Neural progenitor cell (in vitro differentiated cells): ENCODE data around the gene CDC25C. TPM values are rescaled to one million over a fixed set of nuclear protein-coding genes. Genes with fewer than 3 reads are reported as not detected.

Source experiments
- DNase-seq: peaks from one replicate; pipeline ENCODE4 v3.0.0-alpha.2; 2016; ENCODE audit warnings: low spot score
- H2AFZ ChIP-seq: fragments of 200-600 bp; sonication (generic); replicated peaks from 2 replicates; pipeline ENCODE4 v1.6.1; 2016; ENCODE audit warnings: antibody characterized with exemption
- H3F3A ChIP-seq: fragments of 200-600 bp; sonication (generic); 2 replicates; pipeline ENCODE4 v1.6.1; 2016; ENCODE audit warnings: antibody characterized with exemption, low read depth
- H3K27ac ChIP-seq: fragments of 200-600 bp; sonication (generic); 2 replicates; pipeline ENCODE4 v1.5.1; 2016; ENCODE audit warnings: mild to moderate bottlenecking
- H3K27me3 ChIP-seq: fragments of 200-600 bp; sonication (generic); 2 replicates; pipeline ENCODE4 v1.6.1; 2016; ENCODE audit warnings: mild to moderate bottlenecking, moderate library complexity
- H3K36me3 ChIP-seq: fragments of 200-600 bp; sonication (generic); 2 replicates; pipeline ENCODE4 v1.5.1; 2016
- H3K4me1 ChIP-seq: fragments of 200-600 bp; sonication (generic); 2 replicates; pipeline ENCODE4 v1.6.1; 2016; ENCODE audit warnings: mixed run types
- H3K4me2 ChIP-seq: fragments of 200-600 bp; sonication (generic); 2 replicates; pipeline ENCODE4 v1.6.1; 2016
- H3K4me3 ChIP-seq: fragments of 200-600 bp; sonication (generic); 2 replicates; pipeline ENCODE4 v1.5.1; 2016
- H3K79me2 ChIP-seq: fragments of 200-600 bp; sonication (generic); 2 replicates; pipeline ENCODE4 v1.6.1; 2016; ENCODE audit warnings: low read depth
- H3K9ac ChIP-seq: fragments of 200-600 bp; sonication (generic); 2 replicates; pipeline ENCODE4 v1.6.1; 2016
- H3K9me3 ChIP-seq: fragments of 200-600 bp; sonication (generic); 2 replicates; pipeline ENCODE4 v1.5.1; 2016; ENCODE audit warnings: low read depth
- H4K20me1 ChIP-seq: fragments of 200-600 bp; sonication (generic); 2 replicates; pipeline ENCODE4 v1.6.1; 2016; ENCODE audit warnings: low read depth
- H3K27ac Mint-ChIP-seq: 3 replicates; pipeline ENCODE4 v1.8.0; 2021; ENCODE audit warnings: mixed read lengths
- H3K27me3 Mint-ChIP-seq: 2 replicates; pipeline ENCODE4 v1.8.0; 2022; ENCODE audit warnings: low read depth, mild to moderate bottlenecking, inconsistent platforms, moderate library complexity, mixed read lengths; ENCODE audit not compliant: insufficient read depth
- H3K36me3 Mint-ChIP-seq: 3 replicates; pipeline ENCODE4 v1.8.0; 2021; ENCODE audit warnings: mixed read lengths
- H3K4me1 Mint-ChIP-seq: 3 replicates; pipeline ENCODE4 v1.8.0; 2021; ENCODE audit warnings: mixed read lengths
- H3K4me3 Mint-ChIP-seq: 3 replicates; pipeline ENCODE4 v1.8.0; 2021; ENCODE audit warnings: mild to moderate bottlenecking, moderate library complexity, mixed read lengths
- H3K9me3 Mint-ChIP-seq: 3 replicates; pipeline ENCODE4 v1.8.0; 2020; ENCODE audit warnings: mixed read lengths
- EZH2 ChIP-seq: fragments of 200-600 bp; sonication (generic); IDR thresholded peaks from 2 replicates; pipeline ENCODE4 v1.6.1; 2017; ENCODE audit warnings: antibody characterized with exemption, mild to moderate bottlenecking, moderate library complexity
- EZH2phosphoT487 ChIP-seq: fragments of 200-600 bp; sonication (generic); IDR thresholded peaks from 2 replicates; pipeline ENCODE4 v1.6.1; 2017; ENCODE audit warnings: antibody characterized with exemption
- total RNA-seq: library from RNA; depleted of rRNA; stranded (reverse); fragments of >200 nt; gene quantifications from 2 replicates; pipeline ENCODE4 v1.2.3, GENCODE V29; 2015; ENCODE audit warnings: low replicate concordance
- TF ChIP-seq, protein P1 (sequence below): fragments of 200-600 bp; sonication (generic); IDR thresholded peaks from 2 replicates; pipeline ENCODE4 v1.5.1; 2017; ENCODE audit warnings: antibody characterized with exemption, mild to moderate bottlenecking

CDC25C gene
- total RNA-seq, 1 donor from 2014 or later: 48.6 TPM

DNA sequence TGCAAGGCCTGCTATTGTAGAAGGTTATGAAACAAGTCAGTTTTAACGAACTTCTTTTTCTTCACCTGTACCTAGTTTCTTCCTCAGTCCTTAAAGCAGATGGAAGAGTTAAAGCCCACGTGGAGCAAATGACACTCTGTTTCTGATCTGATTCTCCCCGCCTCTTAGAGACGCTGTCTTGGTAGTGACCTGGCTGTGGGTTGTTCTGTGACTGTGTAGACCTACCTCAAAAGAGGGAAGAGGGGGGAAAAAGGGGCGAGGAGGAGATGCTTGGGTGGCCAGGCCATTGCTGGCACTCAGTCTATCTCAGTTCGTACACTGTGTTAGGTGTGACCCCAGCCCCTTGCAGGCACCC is 57.8 kb downstream of the CDC25C start:
- Histone ChIP-seq H3K4me3 (peak overlapping the region; percentile 58), H3K27me3 (peaks cover 48% of the 10 kb centered on the region), H3K79me2 (no peaks in the 10 kb centered on the region), H3K9me3 (no peaks in the 10 kb centered on the region), H3K9ac (no peak overlapping the region), H2AFZ (peak overlapping the region; percentile 80), H4K20me1 (no peaks in the 10 kb centered on the region), H3K27ac (no peak overlapping the region), H3K36me3 (no peaks in the 10 kb centered on the region), H3K4me2 (peak overlapping the region; percentile 83), H3K4me1 (peaks cover 3% of the 10 kb centered on the region), H3F3A (peaks cover 11% of the 10 kb centered on the region)
- H3K4me1 Mint-ChIP-seq: peaks cover 19% of the 10 kb centered on the region
- H3K27me3 Mint-ChIP-seq: peaks cover 28% of the 10 kb centered on the region
- H3K36me3 Mint-ChIP-seq: no peaks in the 10 kb centered on the region
- TF ChIP-seq EZH2phosphoT487 (no peak), EZH2 (no peak)
- TF ChIP-seq, protein P1, sequence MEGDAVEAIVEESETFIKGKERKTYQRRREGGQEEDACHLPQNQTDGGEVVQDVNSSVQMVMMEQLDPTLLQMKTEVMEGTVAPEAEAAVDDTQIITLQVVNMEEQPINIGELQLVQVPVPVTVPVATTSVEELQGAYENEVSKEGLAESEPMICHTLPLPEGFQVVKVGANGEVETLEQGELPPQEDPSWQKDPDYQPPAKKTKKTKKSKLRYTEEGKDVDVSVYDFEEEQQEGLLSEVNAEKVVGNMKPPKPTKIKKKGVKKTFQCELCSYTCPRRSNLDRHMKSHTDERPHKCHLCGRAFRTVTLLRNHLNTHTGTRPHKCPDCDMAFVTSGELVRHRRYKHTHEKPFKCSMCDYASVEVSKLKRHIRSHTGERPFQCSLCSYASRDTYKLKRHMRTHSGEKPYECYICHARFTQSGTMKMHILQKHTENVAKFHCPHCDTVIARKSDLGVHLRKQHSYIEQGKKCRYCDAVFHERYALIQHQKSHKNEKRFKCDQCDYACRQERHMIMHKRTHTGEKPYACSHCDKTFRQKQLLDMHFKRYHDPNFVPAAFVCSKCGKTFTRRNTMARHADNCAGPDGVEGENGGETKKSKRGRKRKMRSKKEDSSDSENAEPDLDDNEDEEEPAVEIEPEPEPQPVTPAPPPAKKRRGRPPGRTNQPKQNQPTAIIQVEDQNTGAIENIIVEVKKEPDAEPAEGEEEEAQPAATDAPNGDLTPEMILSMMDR: no peak
- no peak for DNase-seq
- peak overlapping the region; percentile 22 for H3K4me3 Mint-ChIP-seq
- no peak overlapping the region for H3K27ac Mint-ChIP-seq
- no peaks in the 10 kb centered on the region for H3K9me3 Mint-ChIP-seq

- H3K9ac ChIP-seq: no peak overlapping the region
- DNase-seq: no peak
- no peak overlapping the region for H3K4me3 ChIP-seq
- H3K36me3 Mint-ChIP-seq: no peaks in the 10 kb centered on the region
- H3K27ac Mint-ChIP-seq: no peak overlapping the region
- no peak for TF ChIP-seq EZH2phosphoT487
- no peak for TF ChIP-seq EZH2
- TF ChIP-seq, protein P1: no peak
- no peaks in the 10 kb centered on the region for H3K9me3 Mint-ChIP-seq
- H3F3A ChIP-seq: peaks cover 11% of the 10 kb centered on the region
- peaks cover 48% of the 10 kb centered on the region for H3K27me3 ChIP-seq
- no peaks in the 10 kb centered on the region for H4K20me1 ChIP-seq
- H3K27ac ChIP-seq: no peak overlapping the region
- no peaks in the 10 kb centered on the region for H3K79me2 ChIP-seq
- H3K27me3 Mint-ChIP-seq: peaks cover 28% of the 10 kb centered on the region
- peaks cover 3% of the 10 kb centered on the region for H3K4me1 ChIP-seq
- no peaks in the 10 kb centered on the region for H3K9me3 ChIP-seq
- peaks cover 19% of the 10 kb centered on the region for H3K4me1 Mint-ChIP-seq
- H2AFZ ChIP-seq: no peak overlapping the region
- H3K4me2 ChIP-seq: no peak overlapping the region
- no peaks in the 10 kb centered on the region for H3K36me3 ChIP-seq
- H3K4me3 Mint-ChIP-seq: no peak overlapping the region
These were observed 58.9 kb downstream of the CDC25C start for GRCh38 chr5:138272681-138273080.

GRCh38 chr5:138271281-138271680 is 60.3 kb downstream of the CDC25C start:
- no peak overlapping the region for H3K4me3 ChIP-seq
- peaks cover 11% of the 10 kb centered on the region for H3F3A ChIP-seq
- peaks cover 41% of the 10 kb centered on the region for H3K27me3 ChIP-seq
- no peaks in the 10 kb centered on the region for H3K36me3 ChIP-seq
- no peak overlapping the region for H3K27ac ChIP-seq
- H3K79me2 ChIP-seq: no peaks in the 10 kb centered on the region
- peaks cover 23% of the 10 kb centered on the region for H3K27me3 Mint-ChIP-seq
- no peak overlapping the region for H3K4me2 ChIP-seq
- H3K4me1 Mint-ChIP-seq: peaks cover 19% of the 10 kb centered on the region
- H3K9ac ChIP-seq: no peak overlapping the region
- DNase-seq: no peak
- H3K9me3 Mint-ChIP-seq: no peaks in the 10 kb centered on the region
- H4K20me1 ChIP-seq: no peaks in the 10 kb centered on the region
- H3K4me3 Mint-ChIP-seq: no peak overlapping the region
- no peak overlapping the region for H2AFZ ChIP-seq
- TF ChIP-seq, protein P1: no peak
- TF ChIP-seq EZH2: no peak
- no peak for TF ChIP-seq EZH2phosphoT487
- H3K36me3 Mint-ChIP-seq: no peaks in the 10 kb centered on the region
- H3K4me1 ChIP-seq: peaks cover 3% of the 10 kb centered on the region
- H3K27ac Mint-ChIP-seq: no peak overlapping the region
- no peaks in the 10 kb centered on the region for H3K9me3 ChIP-seq
